ENCODE results near the gene CILP2.

The CILP2 gene

GRCh38 chr19:19539698-19540063, 1.6 kb downstream of the CILP2 start:
- DNase-seq (ENCODE audit: extremely low read depth, low read depth) = no peak
- TF ChIP-seq CTCF (IDR thresholded peaks at IDR 0.05; ENCODE audit: low read depth, low read length) = no peak

GRCh38 chr19:19540064-19540714, 2.1 kb downstream of the CILP2 start:
- DNase-seq (ENCODE audit: extremely low read depth, low read depth) = no peak
- TF ChIP-seq CTCF (IDR thresholded peaks at IDR 0.05; ENCODE audit: low read depth, low read length) = no peak

- TF ChIP-seq CTCF (IDR thresholded peaks at IDR 0.05; ENCODE audit: low read depth, low read length) = no peak
- no peak for DNase-seq (ENCODE audit: extremely low read depth, low read depth)
These were observed 2.9 kb downstream of the CILP2 start for GRCh38 chr19:19540715-19541515.

- no peak for DNase-seq (ENCODE audit: extremely low read depth, low read depth)
- no peak for TF ChIP-seq CTCF (IDR thresholded peaks at IDR 0.05; ENCODE audit: low read depth, low read length)
These were observed 3.6 kb downstream of the CILP2 start for GRCh38 chr19:19541616-19542015.

- TF ChIP-seq CTCF (IDR thresholded peaks at IDR 0.05; ENCODE audit: low read depth, low read length) = no peak
- no peak for DNase-seq (ENCODE audit: extremely low read depth, low read depth)
These were observed 4.4 kb downstream of the CILP2 start for GRCh38 chr19:19542507-19542906.

- no peak for DNase-seq (ENCODE audit: extremely low read depth, low read depth)
- no peak for TF ChIP-seq CTCF (IDR thresholded peaks at IDR 0.05; ENCODE audit: low read depth, low read length)
These were observed 5.0 kb downstream of the CILP2 start for GRCh38 chr19:19543101-19543500.

GRCh38 chr19:19543640-19544039, 5.6 kb downstream of the CILP2 start:
- no peak for TF ChIP-seq CTCF (IDR thresholded peaks at IDR 0.05; ENCODE audit: low read depth, low read length)
- DNase-seq (ENCODE audit: extremely low read depth, low read depth) = no peak
